UCSD-AML1 (cell line): ENCODE data around the gene LPP.

Experiments
- DNase-seq: peaks from one replicate; lab custom pipeline; 2025; ENCODE audit not compliant: unreplicated experiment; lab: John Stamatoyannopoulos, UW

LPP gene

GRCh38 chr3:188352196-188352927, 198.4 kb downstream of the LPP start:
- DNase-seq: no peak

DNA sequence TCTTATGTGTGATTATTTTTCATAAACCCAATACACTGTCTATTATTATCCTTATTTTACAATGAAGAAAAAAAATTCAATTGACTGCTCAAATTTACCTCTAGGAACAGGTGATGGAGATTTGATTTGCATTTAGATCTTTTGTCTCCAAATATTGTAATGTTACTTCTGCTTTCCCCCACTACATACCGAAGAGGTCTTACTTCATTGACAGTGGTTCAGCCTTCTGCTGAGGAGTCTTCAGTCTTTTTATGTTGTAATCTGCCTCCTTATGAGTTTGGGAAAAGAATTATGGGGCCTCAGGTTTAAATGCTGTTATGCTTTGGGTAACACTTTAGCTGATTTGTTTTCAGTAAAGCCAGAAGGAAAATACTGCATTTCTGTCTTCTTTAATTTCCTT, 199.5 kb downstream of the LPP start:
- no peak for DNase-seq

- DNase-seq: no peak
Observed at GRCh38 chr3:188358787-188359493, 205.0 kb downstream of the LPP start.

GRCh38 chr3:188360364-188360881, 206.5 kb downstream of the LPP start:
- DNase-seq: no peak

GRCh38 chr3:188361888-188362287, 207.9 kb downstream of the LPP start:
- no peak for DNase-seq

DNA sequence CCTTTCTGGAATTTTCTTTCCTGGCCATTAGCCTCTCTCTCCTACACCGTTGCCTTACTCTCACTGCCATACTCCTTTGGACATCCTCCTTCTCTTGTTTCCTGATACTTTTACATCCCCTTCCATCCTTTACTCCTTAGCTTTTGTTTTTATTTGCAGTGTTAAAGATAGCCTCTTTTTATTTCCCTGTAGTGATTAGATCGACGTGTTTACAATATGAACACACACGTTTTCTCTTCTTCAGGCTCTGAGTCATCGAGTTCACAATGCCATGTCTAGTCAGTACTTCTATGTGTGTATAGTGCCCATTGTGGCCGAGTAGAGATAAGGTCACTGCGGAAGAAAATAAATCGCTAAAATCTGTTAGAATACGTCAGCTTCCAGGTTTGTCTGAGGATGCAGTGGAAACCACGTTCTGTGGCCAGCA, 208.5 kb downstream of the LPP start:
- DNase-seq: no peak

- no peak for DNase-seq
Observed at GRCh38 chr3:188365184-188365583, 211.2 kb downstream of the LPP start.

GRCh38 chr3:188365988-188366698, 212.2 kb downstream of the LPP start:
- no peak for DNase-seq

- no peak for DNase-seq
Observed at GRCh38 chr3:188367678-188368077, 213.7 kb downstream of the LPP start.

DNA sequence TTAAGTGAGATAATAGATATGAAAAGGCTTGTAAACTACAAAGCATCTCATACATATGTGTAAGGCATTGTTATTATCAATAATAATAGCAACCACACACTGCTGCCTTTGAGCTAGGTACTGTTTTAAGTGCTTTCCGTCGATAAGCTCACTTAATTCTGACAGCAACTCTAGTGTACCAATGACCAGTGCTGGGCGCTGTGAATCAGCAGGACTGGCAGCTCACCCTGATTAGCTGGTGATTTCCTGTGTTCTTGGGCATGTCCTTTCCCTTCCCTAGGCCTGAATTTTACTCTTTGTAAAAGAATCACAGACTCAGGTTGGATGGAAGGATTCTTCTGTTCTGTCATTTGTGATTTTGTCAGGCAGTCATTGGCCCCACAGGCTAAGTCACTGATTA, 215.6 kb downstream of the LPP start:
- no peak for DNase-seq

DNA sequence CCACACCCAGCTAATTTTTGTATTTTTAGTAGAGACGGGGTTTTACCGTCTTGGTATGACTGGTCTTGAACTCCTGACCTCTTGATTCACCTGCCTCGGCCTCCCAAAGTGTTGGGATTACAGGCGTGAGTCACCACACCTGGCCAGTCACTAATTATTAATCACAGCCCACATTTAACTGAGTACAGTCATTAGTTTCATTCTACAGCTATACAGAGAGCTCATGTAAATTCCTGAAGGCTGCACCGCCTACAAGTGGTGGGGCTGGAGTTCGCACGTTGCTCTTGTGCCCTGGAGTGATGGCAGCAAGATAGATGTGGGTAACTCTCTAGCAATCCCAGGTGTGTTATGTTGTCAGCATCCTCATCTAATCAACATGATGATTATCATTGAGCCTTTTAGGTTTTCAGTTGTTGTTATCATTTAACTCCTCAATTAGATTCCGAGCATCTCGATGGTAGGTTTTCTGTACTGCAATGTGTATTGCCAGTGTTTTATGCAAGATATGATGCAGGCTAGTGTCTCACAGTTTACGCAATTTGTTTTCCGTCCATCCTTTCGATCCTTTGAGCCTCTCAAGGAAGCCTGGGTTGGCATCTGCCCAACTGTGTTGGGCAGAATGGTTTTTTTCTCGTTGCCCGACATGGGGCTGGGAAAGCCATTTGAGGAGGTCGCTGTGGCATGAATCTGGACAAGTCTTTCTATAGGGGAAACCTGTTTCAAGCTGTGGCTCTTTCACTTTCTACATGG, 216.3 kb downstream of the LPP start:
- no peak for DNase-seq

- no peak for DNase-seq
Observed at GRCh38 chr3:188378786-188379185, 224.8 kb downstream of the LPP start.

DNA sequence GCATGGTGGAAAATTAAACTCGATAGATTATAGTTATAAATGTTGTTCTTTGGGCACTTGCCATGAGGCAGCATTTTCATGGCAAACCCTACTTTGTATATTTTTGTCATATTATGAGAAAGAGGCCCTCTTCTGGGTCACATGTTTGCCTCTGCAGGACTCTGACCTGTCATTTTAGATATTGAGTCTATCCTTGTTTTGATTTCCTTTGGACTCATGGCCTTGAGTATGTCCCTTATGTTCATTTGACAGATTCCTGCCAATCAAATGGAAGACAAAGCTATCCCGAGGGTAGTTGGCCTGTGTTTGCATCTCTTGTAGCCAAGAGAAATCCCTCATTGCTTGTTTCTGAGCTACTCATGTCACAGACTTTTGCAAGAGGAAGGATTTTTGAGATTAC, 226.3 kb downstream of the LPP start:
- no peak for DNase-seq

- no peak for DNase-seq
Observed at GRCh38 chr3:188380722-188381121, 226.8 kb downstream of the LPP start.

DNA sequence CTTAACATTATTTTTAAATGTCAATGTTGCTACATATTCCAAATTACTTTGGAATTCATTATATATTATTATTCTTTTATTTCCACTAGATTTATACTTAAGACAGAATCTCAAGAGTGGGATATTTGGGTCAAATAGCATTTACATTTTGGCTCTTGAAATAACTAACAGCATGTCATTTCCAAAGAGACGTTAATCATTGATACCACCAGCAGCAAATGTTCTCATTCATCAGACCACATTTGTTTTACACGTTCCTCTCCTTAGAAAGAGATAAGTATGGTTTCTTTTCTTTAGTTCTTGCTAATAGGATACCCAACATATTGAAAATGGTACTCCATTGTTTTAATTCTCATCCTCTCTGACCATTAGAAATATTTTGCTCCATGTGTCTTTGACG, 229.8 kb downstream of the LPP start:
- DNase-seq: no peak

DNA sequence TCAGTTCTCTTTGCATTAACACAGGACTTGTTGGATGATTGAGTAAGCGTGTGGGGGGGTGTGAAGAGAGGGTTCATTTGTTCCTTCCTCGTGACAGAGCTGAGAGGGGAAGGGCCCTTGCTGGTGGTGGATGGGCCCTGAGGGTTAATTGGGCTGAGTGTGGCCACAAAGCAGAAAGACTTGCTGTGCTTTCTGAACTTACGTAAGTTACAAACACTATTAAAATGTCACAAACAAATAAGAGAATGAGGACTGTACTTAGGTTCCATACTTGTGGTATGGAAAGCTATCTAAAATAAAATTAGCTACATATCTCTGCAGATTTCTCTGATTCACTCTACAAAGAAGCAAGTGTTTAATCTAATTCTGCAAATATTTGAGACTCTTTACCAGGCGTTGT, 231.3 kb downstream of the LPP start:
- no peak for DNase-seq

GRCh38 chr3:188389711-188390342, 235.9 kb downstream of the LPP start:
- DNase-seq: no peak

DNA sequence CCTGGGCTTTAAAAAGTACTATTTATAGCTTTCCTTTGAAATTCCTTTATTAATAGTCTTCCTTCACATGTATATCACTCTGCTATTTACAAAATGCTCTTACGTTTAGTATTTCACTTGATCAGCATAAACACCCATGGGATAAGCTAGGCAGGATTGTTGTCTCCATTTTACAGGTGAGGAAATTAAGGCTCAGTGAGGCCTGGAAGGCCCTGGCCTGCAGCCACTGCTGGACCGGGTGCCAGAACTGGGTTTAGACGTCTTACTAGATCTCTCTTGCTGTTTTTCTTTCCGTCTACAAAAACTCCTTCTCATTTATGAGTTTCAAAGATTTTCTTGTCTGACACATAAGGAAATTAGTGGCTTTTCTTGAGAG, 236.4 kb downstream of the LPP start:
- DNase-seq: no peak

DNA sequence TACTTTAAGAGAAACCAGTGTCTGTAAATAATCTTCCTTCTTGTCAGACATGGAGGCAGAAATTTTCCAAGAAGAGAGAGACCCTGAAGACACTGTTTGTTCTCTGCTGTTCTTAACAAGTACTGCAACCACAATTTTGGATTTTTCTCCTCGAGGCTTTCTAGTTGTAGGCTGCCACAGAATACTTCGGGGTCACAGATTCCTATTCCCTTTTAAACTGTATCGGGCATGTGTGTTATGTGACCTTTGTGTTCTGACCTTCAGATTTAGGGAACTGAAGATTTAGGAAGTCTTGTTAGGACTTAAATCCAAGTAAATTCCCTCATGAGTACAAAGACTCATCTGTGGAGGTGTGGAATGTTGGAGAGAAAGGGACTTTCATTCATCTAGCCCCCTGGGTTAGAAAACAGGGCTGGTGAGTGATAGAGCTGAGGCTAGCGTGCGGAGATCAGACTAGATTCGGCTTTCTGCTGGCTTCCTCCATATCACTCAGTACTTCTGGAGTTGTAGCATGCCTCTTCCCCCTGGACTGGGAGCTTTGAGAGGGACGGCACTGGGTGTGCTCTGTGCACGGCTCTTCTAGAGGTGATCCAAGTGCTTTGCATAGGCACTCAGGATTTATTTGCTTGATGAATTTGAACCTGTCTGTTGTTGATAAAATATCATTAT, 237.0 kb downstream of the LPP start:
- no peak for DNase-seq

- DNase-seq: no peak
Observed at GRCh38 chr3:188391592-188391991, 237.6 kb downstream of the LPP start.
